Naive B cell (primary cell): Measurements from ENCODE around the gene COL19A1. TPM values are rescaled to one million over a fixed set of nuclear protein-coding genes. Genes with fewer than 3 reads are reported as not detected.

ENCODE experiments used
- ATAC-seq, 2 donors: fragments of 150-1000 bp; cut with Tn5 transposase; 2 replicates each; pipeline ENCODE4 v1.10.0; 2021; ENCODE audit warnings: low read depth in 2 of 2, mild to moderate bottlenecking in 2 of 2, moderate library complexity in 2 of 2
- DNase-seq: peaks from one replicate; pipeline ENCODE4 v3.0.0; 2022
- H3K27ac Mint-ChIP-seq, 6 donors: one replicate each; pipeline ENCODE4 v1.8.0; 2020 to 2022; ENCODE audit warnings: mild to moderate bottlenecking in 6 of 6, mixed read lengths in 6 of 6, moderate library complexity in 5 of 6, inconsistent platforms in 2 of 6
- H3K27me3 Mint-ChIP-seq, 3 donors: one replicate each; pipeline ENCODE4 v1.8.0; 2021 to 2022; ENCODE audit warnings: mixed read lengths in 3 of 3, mild to moderate bottlenecking in 1 of 3
- H3K36me3 Mint-ChIP-seq, 2 donors: one replicate each; pipeline ENCODE4 v1.8.0; 2020 to 2022; ENCODE audit warnings: mixed read lengths in 2 of 2, inconsistent platforms in 1 of 2, mild to moderate bottlenecking in 1 of 2
- H3K4me1 Mint-ChIP-seq, 3 donors: one replicate each; pipeline ENCODE4 v1.8.0; 2020 to 2022; ENCODE audit warnings: mixed read lengths in 3 of 3, inconsistent platforms in 1 of 3, mild to moderate bottlenecking in 1 of 3, moderate library complexity in 1 of 3
- H3K4me3 Mint-ChIP-seq, 8 donors: one replicate each; pipeline ENCODE4 v1.8.0; 2020 to 2022; ENCODE audit warnings: mild to moderate bottlenecking in 8 of 8, mixed read lengths in 8 of 8, moderate library complexity in 8 of 8, inconsistent platforms in 2 of 8
- H3K9me3 Mint-ChIP-seq, 7 donors: one replicate each; pipeline ENCODE4 v1.8.0; 2020 to 2022; ENCODE audit warnings: mixed read lengths in 7 of 7, mild to moderate bottlenecking in 5 of 7, inconsistent platforms in 2 of 7, moderate library complexity in 1 of 7
- polyA plus RNA-seq, 6 donors: library from polyadenylated mRNA; unstranded; fragments of 300-500 nt; fragmentation: Illumina TruSeq; gene quantifications; one replicate each; pipeline ENCODE4 v1.2.3, GENCODE V29; 2021; ENCODE audit warnings: low read depth in 6 of 6

Gene COL19A1
- polyA plus RNA-seq, 6 donors from 2014 or later = 14.1 to 47.3 (median 31.9) TPM

DNA sequence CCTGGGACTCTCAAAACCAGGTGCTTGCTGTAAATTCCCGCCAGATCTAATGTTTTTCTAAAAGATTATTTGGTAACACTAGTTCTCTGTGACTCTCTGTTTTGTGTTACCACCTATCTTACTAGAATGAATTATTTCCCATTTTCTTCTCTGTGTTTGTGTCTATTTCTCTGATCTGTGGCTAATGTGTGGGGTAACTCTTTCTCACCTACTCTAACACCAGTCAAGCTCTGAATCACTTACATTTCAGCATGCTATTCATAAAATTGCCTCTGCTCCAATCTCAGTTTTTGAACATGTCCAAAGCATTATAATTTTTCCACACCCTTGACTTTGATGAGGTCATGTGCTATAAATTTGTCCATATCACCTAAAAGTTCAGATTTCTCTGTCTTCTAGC is 23.2 kb upstream of the COL19A1 start:
- peaks cover 0 to 4% of the 10 kb centered on the region in 2 donors for H3K36me3 Mint-ChIP-seq
- ATAC-seq (no peak), DNase-seq (no peak)
- H3K27me3 Mint-ChIP-seq = no peaks in the 10 kb centered on the region
- peak overlapping the region in 4 of 6 donors; percentile 0 to 63 (median 44) for H3K27ac Mint-ChIP-seq
- no peaks in the 10 kb centered on the region for H3K9me3 Mint-ChIP-seq
- peaks cover 13 to 36% (median 23%) of the 10 kb centered on the region in 3 donors for H3K4me1 Mint-ChIP-seq
- peak overlapping the region in 1 of 8 donors; percentile 0 for H3K4me3 Mint-ChIP-seq

DNA sequence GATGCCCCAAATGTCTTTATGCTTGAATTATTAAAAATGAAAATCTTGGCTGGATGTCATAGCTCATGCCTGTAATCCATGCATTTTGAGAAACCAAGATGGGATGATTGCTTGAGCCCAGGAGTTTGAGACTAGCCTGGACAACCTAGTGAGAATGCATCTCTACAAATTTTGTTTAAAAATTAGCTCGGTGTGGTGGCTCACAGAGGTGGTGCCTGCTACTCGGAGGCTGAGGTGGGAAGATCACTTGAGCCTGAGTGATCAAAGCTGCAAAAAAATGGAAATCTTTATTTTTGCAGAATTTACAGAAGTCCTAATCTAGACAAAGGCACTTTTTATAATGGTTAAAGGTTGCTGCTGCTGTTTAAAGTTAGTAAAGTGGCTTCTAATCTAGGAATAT is 20.0 kb upstream of the COL19A1 start:
- H3K4me1 Mint-ChIP-seq = peaks cover 20 to 38% (median 33%) of the 10 kb centered on the region in 3 donors
- H3K4me3 Mint-ChIP-seq = no peak overlapping the region
- no peak for ATAC-seq
- no peaks in the 10 kb centered on the region for H3K27me3 Mint-ChIP-seq
- no peak overlapping the region for H3K27ac Mint-ChIP-seq
- DNase-seq = no peak
- H3K9me3 Mint-ChIP-seq = no peaks in the 10 kb centered on the region
- peaks cover 0 to 4% of the 10 kb centered on the region in 2 donors for H3K36me3 Mint-ChIP-seq

GRCh38 chr6:69846770-69847491 is 19.4 kb upstream of the COL19A1 start:
- H3K9me3 Mint-ChIP-seq = no peaks in the 10 kb centered on the region
- DNase-seq = no peak
- H3K36me3 Mint-ChIP-seq = peaks cover 0 to 4% of the 10 kb centered on the region in 2 donors
- H3K27me3 Mint-ChIP-seq = no peaks in the 10 kb centered on the region
- H3K4me3 Mint-ChIP-seq = no peak overlapping the region
- no peak for ATAC-seq
- no peak overlapping the region for H3K27ac Mint-ChIP-seq
- peaks cover 17 to 31% (median 28%) of the 10 kb centered on the region in 3 donors for H3K4me1 Mint-ChIP-seq

DNA sequence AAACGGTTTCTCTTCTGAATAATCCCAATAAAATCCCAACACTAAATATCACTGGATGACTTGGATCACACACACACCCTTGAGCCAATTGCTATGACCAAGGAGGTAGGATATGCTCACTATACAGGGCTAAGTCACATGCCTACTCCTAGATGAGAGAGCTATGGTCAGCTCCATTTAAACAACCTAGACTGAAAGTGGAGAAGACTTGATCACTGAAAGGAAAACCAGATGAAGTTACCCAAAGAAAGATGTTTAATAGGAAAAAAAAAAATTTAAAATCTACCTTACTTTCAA is 18.9 kb upstream of the COL19A1 start:
- H3K9me3 Mint-ChIP-seq = peaks cover 0 to 2% (median 0%) of the 10 kb centered on the region in 7 donors
- H3K4me1 Mint-ChIP-seq = peaks cover 17 to 27% (median 26%) of the 10 kb centered on the region in 3 donors
- no peak overlapping the region for H3K27ac Mint-ChIP-seq
- no peak overlapping the region for H3K4me3 Mint-ChIP-seq
- peaks cover 2 to 7% of the 10 kb centered on the region in 2 donors for H3K36me3 Mint-ChIP-seq
- DNase-seq = no peak
- no peaks in the 10 kb centered on the region for H3K27me3 Mint-ChIP-seq
- no peak for ATAC-seq

- Mint-ChIP-seq H3K4me1 (peaks cover 11 to 21% (median 18%) of the 10 kb centered on the region in 3 donors), H3K36me3 (peaks cover 12 to 17% of the 10 kb centered on the region in 2 donors), H3K9me3 (peaks cover 0 to 12% (median 7%) of the 10 kb centered on the region in 7 donors), H3K4me3 (no peak overlapping the region), H3K27me3 (no peaks in the 10 kb centered on the region), H3K27ac (peak overlapping the region in 1 of 6 donors; percentile 37)
- DNase-seq (no peak), ATAC-seq (no peak)
Observed at GRCh38 chr6:69848552-69848951, 17.8 kb upstream of the COL19A1 start.

DNA sequence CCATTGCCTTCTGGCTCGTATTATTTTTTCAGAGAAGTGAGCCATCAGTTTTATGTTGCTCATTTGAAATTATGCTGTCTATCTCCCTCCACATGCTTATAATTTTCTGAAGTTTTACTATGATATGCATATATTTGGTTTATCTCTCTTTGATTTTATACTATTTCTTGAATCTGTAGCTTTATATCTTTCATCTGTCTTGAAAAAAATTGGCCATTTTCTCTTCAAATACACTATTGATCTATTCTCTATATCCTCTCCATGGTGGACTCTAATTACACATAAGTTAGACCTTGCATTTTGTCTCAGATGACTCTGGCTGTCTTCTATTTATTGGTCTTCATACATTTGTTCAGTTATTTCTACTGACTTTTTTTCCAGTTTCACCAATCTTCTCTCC is 13.7 kb upstream of the COL19A1 start:
- no peak overlapping the region for H3K4me3 Mint-ChIP-seq
- no peaks in the 10 kb centered on the region for H3K27me3 Mint-ChIP-seq
- ATAC-seq = no peak
- H3K27ac Mint-ChIP-seq = peak overlapping the region in 1 of 6 donors; percentile 7
- H3K36me3 Mint-ChIP-seq = peaks cover 12 to 19% of the 10 kb centered on the region in 2 donors
- peaks cover 0 to 14% (median 8%) of the 10 kb centered on the region in 7 donors for H3K9me3 Mint-ChIP-seq
- no peak for DNase-seq
- peaks cover 8 to 26% (median 15%) of the 10 kb centered on the region in 3 donors for H3K4me1 Mint-ChIP-seq

GRCh38 chr6:69861986-69862385 is 4.4 kb upstream of the COL19A1 start:
- Mint-ChIP-seq H3K27me3 (peaks cover 0 to 4% (median 0%) of the 10 kb centered on the region in 3 donors), H3K9me3 (peaks cover 0 to 6% (median 0%) of the 10 kb centered on the region in 7 donors), H3K4me3 (peak overlapping the region in 3 of 8 donors; percentile 13 to 55 (median 18)), H3K36me3 (peaks cover 8 to 39% of the 10 kb centered on the region in 2 donors), H3K4me1 (peaks cover 33 to 55% (median 54%) of the 10 kb centered on the region in 3 donors), H3K27ac (peak overlapping the region in 5 of 6 donors; percentile 46 to 84 (median 58))
- DNase-seq (no peak), ATAC-seq (no peak)

DNA sequence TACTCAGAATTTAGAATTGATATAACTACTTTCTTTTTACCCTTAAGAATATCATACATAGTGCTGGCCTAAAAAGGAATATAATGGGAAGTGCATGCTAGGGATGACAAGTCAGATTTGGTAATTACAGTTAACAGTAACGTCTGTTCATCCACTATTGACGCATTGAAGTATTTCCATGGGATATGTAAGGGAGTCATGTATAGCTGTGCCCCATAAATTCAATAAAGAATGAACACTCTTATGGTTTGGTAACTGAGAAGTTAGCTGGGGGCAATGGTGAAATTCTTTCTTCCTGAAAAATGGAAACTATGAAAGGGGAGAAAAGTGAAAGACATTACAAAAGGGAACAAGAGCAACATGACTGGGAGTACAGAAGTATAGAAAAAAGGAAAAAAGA is 2.6 kb upstream of the COL19A1 start:
- Mint-ChIP-seq H3K4me3 (peak overlapping the region; percentile 22 to 93 (median 66)), H3K4me1 (peaks cover 41 to 60% (median 55%) of the 10 kb centered on the region in 3 donors), H3K9me3 (peaks cover 0 to 6% (median 0%) of the 10 kb centered on the region in 7 donors), H3K27ac (peak overlapping the region; percentile 51 to 98 (median 92)), H3K36me3 (peaks cover 9 to 34% of the 10 kb centered on the region in 2 donors), H3K27me3 (peaks cover 0 to 4% (median 0%) of the 10 kb centered on the region in 3 donors)
- DNase-seq (no peak), ATAC-seq (no peak)

DNA sequence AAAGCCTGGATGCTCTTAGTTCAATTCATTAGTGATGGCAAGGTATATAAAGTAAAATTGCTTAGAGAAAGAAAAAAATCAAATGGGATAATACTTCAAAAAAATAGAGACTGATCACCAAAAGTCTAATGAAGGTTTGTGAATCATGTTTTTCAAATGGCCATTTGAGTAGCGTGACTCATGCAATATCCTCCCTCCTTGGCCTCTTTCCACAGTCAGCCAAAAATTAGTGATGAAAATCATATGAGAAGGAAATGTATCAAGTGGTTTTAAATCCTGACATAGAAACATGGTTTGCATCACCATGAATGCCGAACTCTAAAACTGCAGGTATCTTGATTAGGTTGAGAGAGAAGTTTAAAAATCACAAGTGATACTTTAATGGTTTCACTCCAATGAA is 1.2 kb upstream of the COL19A1 start:
- H3K27me3 Mint-ChIP-seq = peaks cover 0 to 4% (median 0%) of the 10 kb centered on the region in 3 donors
- H3K4me1 Mint-ChIP-seq = peaks cover 51 to 68% (median 63%) of the 10 kb centered on the region in 3 donors
- H3K27ac Mint-ChIP-seq = peak overlapping the region; percentile 60 to 99 (median 96)
- peak overlapping the region; percentile 71 to 99 (median 94) for H3K4me3 Mint-ChIP-seq
- H3K36me3 Mint-ChIP-seq = peaks cover 23 to 28% of the 10 kb centered on the region in 2 donors
- ATAC-seq = no peak
- DNase-seq = no peak
- peaks cover 0 to under 1% (median 0%) of the 10 kb centered on the region in 7 donors for H3K9me3 Mint-ChIP-seq

GRCh38 chr6:69866770-69867638 is 648 bp downstream of the COL19A1 start:
- Mint-ChIP-seq H3K9me3 (no peaks in the 10 kb centered on the region), H3K27ac (peak overlapping the region; percentile 98 to 99 (median 99)), H3K4me1 (peaks cover 59 to 79% (median 73%) of the 10 kb centered on the region in 3 donors), H3K36me3 (peaks cover 29 to 33% of the 10 kb centered on the region in 2 donors), H3K4me3 (peak overlapping the region; percentile 90 to 99 (median 95)), H3K27me3 (peaks cover 0 to 4% (median 0%) of the 10 kb centered on the region in 3 donors)
- ATAC-seq = peak; percentile 68 to 72
- peak; percentile 86 for DNase-seq

- ATAC-seq = no peak
- Mint-ChIP-seq H3K4me3 (peak overlapping the region; percentile 90 to 99 (median 95)), H3K9me3 (no peaks in the 10 kb centered on the region), H3K27ac (peak overlapping the region; percentile 98 to 99 (median 99)), H3K36me3 (peaks cover 29 to 33% of the 10 kb centered on the region in 2 donors), H3K4me1 (peaks cover 58 to 78% (median 72%) of the 10 kb centered on the region in 3 donors), H3K27me3 (peaks cover 0 to 4% (median 0%) of the 10 kb centered on the region in 3 donors)
- no peak for DNase-seq
Observed at GRCh38 chr6:69867639-69867976, 1.3 kb downstream of the COL19A1 start.

GRCh38 chr6:69868252-69868804 is 2.0 kb downstream of the COL19A1 start:
- Mint-ChIP-seq H3K27ac (peak overlapping the region; percentile 98 to 99 (median 99)), H3K9me3 (no peaks in the 10 kb centered on the region), H3K27me3 (peaks cover 0 to 4% (median 0%) of the 10 kb centered on the region in 3 donors), H3K4me1 (peaks cover 55 to 79% (median 75%) of the 10 kb centered on the region in 3 donors), H3K4me3 (peak overlapping the region; percentile 90 to 99 (median 95)), H3K36me3 (peaks cover 36% of the 10 kb centered on the region in 2 donors)
- DNase-seq = no peak
- no peak for ATAC-seq

GRCh38 chr6:69868961-69869360 is 2.6 kb downstream of the COL19A1 start:
- peaks cover 37 to 41% of the 10 kb centered on the region in 2 donors for H3K36me3 Mint-ChIP-seq
- peaks cover 0 to 1% (median 0%) of the 10 kb centered on the region in 3 donors for H3K27me3 Mint-ChIP-seq
- H3K4me3 Mint-ChIP-seq = peak overlapping the region; percentile 90 to 99 (median 95)
- peaks cover 55 to 79% (median 75%) of the 10 kb centered on the region in 3 donors for H3K4me1 Mint-ChIP-seq
- peak overlapping the region; percentile 92 to 99 (median 99) for H3K27ac Mint-ChIP-seq
- no peak for DNase-seq
- H3K9me3 Mint-ChIP-seq = peaks cover 0 to 5% (median 1%) of the 10 kb centered on the region in 7 donors
- ATAC-seq = no peak
